Measurements from ENCODE around the gene AARS2.

AARS2 gene

DNA sequence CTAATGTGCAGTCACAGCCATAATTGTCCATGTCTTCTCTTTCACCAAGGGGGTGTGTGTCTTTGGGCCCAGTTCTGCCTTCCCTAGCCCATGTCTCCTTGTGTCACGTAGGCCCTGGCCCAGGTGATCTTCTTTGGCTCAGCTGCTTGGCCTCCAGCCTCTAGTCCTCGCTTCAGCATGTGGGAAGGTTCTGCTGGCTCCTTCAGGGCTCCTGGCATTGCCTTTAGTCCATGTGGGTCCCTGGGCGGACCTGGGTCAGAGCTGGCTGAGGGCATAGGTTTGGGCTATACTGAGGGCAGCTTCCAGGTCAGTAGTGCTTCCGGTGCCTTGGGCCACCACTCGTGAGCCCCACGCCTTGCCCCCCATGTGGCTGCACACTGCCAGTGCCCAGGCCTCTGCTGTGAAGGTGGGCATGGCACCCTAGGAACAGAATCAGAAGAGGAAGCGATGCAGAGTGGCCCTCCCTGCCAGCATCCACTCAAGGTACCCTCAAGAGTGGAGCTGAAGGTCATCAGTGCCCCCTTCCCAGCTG lies 12.8 kb downstream of the AARS2 start:
- DNase-seq (ENCODE audit: low read depth), result no peak

DNA sequence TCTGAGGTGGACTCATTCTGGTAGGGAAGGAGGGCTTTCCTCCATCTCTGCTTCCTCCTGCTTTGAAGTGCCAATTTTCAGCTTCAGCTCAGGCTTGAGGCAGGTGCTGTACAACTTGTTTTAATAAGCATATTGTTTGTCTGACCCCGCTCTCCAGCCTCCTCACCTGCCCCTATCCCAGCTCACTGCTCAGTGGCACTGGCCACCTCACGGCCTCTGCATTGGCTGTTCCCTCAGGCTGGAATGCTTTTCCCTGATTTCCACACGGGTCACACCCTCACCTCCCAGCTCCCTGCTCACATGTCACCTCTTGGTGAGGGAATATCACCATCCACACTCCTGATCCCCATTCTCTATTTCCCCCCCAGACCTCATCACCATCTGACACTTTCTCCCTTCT lies 14.3 kb downstream of the AARS2 start:
- no peak for DNase-seq (ENCODE audit: low read depth)

DNA sequence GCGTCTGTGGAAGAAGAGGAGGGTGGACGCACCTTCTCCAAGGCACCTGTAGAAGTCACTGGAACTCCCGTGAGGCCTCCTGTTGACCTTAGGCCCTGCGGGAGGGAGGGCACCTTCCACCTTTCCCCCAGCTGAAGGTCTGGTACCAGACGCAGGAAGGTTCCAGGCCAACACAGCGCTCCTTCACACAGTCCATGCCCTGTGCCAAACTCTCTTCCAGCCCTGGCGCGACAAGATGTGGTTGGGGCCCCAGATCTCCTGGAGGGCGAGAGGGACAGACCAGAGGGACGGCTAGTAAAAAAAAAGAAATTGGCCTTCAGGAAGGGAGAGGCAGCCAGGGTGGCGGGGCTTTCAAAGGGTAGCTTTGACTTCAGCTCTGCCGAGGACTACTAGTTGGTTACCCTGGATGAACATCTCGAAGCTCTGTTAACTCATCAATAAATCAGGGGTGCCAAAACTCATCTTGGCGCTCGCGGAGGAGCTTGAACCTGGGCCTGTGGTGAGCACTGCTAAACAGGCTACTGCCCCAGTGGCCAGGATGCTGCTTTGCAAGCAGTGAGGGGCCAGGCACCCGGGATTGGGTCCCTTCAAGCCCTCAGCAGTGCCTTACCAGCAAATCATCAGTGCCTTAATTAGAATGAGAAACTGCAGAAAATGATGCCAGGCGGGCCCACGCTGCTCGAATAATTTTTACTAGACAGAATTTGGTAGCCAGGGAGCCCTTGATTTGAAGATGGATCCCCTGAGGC lies 14.9 kb downstream of the AARS2 start:
- no peak for DNase-seq (ENCODE audit: low read depth)

- peak; percentile 36 for DNase-seq (ENCODE audit: low read depth)
These were observed 15.8 kb downstream of the AARS2 start for GRCh38 chr6:44297063-44298038.

DNA sequence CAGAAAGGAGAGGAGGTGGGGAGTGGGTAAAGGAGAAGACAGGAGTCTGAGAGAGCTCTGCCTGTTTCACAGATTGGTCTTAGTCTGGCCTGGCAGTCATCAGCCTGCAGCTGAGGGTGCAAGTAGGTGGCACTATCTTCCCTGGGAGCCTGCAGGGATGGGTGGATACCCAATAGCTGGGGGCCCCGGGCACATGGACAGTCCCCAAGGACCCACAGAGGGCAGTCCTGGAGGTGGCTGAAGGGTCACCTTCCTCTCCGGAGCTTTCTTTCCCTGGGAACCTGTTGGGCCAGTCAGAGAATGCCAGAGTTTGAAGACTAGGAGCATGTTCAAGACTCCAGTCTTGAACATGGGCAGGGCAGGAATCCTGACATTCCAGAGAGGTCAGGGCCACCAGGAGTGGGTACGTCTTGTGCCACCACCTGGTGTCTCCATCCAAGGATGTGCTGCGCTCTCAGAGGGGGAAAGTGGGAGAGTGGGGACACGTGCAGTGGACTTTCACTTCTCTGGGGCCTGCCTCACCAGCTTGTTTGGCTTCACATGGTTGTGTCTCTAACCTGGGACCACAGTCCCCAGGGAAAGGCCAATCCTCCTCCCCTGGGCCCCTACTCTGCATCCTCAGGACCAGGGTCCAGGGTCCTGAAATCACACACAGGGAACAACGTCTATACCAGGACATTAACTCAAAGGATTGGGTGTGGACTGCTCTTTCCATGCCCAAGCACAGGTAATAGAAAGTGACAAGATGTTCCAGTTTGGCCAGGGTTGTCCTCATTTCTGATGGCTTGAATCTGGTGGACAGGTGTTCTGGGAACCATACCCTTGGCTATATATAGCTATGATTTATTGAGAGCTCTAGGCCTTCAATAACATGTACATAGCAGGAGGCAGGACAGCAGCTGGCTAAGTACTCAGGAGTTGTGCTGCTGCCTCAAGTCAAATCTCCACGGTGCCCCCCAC lies 18.0 kb downstream of the AARS2 start:
- no peak for DNase-seq (ENCODE audit: low read depth)

DNA sequence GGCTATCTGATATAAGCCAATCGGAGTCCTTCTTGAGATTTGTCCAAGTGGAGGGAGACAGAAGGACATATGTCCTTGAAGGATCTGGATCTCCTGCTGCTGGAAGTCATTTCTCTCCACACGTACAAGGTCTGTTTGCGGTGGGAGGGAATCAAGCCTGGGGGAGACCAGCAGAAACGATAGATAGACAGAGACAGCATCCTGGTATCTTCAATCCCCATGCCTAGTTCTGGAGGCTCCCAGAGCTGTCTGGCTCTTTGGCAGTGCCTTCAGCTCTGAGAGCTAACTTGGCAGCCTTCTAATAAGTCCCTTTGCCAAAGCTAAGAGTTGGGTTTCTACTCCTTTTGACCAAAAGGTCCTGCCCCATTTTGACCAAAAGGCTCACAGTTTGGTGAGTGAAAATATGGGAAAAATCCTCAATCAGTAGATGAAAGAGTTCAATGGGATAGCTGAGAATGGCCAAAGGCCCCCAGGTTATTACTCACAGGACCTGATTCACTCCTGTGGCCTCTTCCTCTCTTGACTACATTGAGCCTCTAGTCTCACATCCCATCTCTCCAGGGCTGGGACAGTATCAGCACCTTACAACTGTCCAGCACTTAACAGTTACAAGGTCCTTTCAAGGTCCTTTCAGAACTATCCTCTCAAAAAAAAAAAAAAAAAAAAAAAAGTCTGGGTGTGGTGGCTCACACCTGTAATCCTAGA lies 20.3 kb downstream of the AARS2 start:
- DNase-seq (ENCODE audit: low read depth), result no peak

- no peak for DNase-seq (ENCODE audit: low read depth)
These were observed 21.3 kb downstream of the AARS2 start for GRCh38 chr6:44291841-44292240.

DNA sequence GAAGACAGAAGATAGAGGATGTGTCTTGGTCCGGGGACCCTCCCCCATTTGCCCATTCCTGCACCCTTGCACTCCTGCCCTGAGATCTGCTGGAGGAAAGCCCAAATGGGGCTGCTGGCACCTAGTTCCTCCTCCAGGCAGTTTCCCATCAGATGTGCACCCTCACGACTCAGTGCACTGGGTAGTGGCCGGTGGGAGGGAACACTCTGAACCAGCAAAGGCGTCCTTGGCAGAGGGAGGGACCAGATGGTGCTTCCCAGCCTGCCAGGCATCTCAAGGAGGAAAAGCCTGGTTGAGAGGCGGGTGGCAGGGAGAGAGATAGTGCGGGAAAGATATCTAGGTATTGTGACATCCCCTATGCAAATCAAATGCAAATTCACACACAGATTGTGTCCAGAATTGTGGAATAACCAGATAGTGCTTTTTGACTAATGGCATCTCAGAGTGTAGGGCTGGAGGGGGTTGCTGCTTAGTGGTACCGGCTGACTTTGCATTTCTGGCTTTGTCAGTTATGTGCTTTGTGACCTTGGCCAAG lies 23.4 kb downstream of the AARS2 start:
- no peak for DNase-seq (ENCODE audit: low read depth)

DNA sequence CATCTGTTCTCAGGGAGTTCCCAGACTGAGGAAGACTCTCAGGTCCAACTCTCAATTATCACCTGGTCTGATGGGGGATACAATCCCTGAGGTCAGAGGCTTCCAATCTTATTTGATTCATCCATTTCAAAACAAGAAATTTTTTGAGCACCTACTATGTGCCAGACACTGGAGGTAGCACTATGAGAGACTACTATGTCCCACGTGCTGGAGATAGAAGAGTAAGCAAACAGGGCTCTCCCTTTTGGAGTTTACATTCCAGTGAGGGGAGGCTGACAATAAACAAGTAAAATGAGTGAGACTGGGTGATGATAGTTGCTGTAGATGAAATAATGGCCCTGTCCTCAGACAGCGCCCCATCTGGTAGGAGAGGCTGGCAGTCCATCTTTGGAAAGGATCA lies 26.4 kb downstream of the AARS2 start:
- DNase-seq (ENCODE audit: low read depth), result no peak

- no peak for DNase-seq (ENCODE audit: low read depth)
These were observed 26.9 kb downstream of the AARS2 start for GRCh38 chr6:44286285-44286565.

DNA sequence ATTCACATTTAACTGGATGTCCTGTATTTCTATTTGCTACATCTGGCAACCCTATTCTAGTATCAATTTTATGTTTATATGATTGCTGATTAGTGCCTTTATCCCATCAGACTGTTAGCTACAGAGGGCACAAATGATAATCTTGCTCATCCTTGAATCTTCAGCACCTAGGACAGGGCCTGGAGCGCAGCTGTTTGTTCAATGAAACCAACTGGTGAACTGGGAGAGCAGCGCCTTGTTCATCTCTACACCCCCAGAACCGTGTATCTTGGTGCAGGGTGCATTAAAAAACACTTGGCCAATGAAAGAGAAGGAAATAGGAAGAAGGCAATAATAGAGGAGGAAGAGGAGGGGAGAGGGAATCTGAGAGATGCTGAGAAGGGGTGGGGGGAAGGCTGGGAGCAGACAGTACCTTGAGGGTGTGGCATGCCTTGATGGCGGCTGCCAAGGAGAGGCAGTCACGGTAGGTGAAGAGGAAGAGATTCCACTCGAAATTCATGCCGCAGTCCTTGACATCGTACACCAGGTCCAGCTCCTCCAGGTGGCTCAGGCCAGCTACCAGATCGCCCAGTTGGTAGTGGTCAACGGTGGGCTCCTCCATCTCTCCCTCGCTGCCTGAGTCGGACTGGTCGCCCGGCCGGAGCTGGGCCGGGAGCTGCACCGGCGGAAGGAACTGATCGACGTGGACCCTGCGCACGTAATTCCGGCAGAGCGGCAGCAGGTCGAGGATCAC lies 27.4 kb downstream of the AARS2 start:
- no peak for DNase-seq (ENCODE audit: low read depth)

DNA sequence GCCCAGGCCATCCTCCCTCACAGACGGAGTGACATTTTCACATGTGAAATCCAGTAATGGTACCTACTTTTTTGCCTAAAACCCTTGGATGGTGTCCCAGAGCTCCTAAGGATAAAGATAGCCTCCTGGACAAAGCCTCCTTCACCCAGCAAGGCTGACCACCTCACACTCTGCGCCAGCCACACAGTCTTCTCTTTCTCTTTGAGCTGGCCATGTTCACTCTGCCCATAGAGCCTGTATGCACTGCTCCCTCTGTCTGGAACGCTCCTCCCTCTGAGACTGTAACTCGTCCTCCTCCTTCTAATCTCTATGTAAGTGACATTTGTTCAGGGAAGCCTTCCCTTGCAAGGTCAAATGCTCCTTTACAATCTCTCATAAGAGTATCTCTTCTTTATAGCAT lies 28.3 kb downstream of the AARS2 start:
- DNase-seq (ENCODE audit: low read depth), result no peak

GRCh38 chr6:44284121-44284520 lies 29.0 kb downstream of the AARS2 start:
- DNase-seq (ENCODE audit: low read depth), result no peak

- no peak for DNase-seq (ENCODE audit: low read depth)
These were observed 34.1 kb downstream of the AARS2 start for GRCh38 chr6:44278774-44279697.

- DNase-seq (ENCODE audit: low read depth), result no peak
These were observed 34.8 kb downstream of the AARS2 start for GRCh38 chr6:44278315-44278714.

GRCh38 chr6:44277763-44278162 lies 35.4 kb downstream of the AARS2 start:
- DNase-seq (ENCODE audit: low read depth), result no peak

DNA sequence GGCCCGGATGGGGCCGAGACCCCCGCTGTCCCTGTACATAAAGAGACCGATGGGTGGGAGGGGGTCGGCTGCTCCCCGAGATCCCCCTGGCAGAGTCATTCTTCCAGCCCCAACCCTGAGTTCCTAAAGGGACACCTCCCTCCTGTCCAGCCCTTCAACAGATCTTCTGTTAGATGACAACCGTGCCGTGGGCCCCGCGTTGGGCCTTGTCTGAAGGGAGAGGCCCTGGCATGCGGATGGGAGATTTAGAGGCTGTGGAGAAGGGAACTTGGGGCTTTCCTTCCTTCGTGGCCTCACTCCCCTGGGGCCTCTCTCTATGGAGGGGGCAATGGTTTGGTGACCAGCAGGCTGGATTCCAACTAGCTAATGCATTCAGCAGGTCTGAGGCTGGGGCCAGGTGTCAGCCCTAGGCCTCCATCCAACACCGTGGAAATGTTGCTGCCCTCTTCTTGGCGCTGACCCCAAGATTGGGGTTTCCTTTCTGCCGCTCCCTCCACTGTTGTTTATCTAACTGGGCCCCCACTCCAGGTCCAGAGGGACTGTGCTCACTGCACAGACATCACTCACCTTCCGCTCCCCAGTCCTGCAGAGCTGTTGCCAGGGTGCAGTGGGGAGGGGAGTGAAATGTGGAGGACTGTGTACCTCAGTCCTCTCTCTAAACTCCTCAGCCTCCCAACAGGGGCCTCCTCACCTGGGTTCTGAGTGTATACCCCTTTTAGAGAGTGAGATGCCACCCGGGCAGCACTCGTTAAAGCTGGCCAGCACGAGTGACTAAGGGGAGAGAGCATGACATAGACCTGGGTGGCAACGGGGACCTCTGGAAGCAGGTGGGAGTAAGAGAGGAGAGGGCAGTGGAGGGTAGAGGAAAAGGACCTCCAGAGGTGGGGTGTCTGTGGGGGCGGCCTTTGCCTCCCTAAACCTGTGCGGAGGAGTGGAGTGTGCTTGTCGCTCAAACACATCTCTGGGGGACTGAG lies 36.2 kb downstream of the AARS2 start:
- DNase-seq (ENCODE audit: low read depth), result no peak
